Retinal pigment epithelial cell (primary cell): Measurements from ENCODE around the gene KCNQ2.

Source experiments
- DNase-seq: peaks from one replicate; pipeline ENCODE4 v3.0.0-alpha.2; 2010; ENCODE audit warnings: low read depth
- H3K4me3 ChIP-seq: 2 replicates; pipeline ENCODE4 v1.5.1; 2011; ENCODE audit warnings: mild to moderate bottlenecking, low read length, control low read depth, moderate library complexity
- TF ChIP-seq, protein P1 (sequence below): conservative IDR thresholded peaks from 2 replicates; pipeline ENCODE4 v1.5.1; 2011; ENCODE audit warnings: low read depth, low read length, control low read depth, inconsistent platforms

The KCNQ2 gene

DNA sequence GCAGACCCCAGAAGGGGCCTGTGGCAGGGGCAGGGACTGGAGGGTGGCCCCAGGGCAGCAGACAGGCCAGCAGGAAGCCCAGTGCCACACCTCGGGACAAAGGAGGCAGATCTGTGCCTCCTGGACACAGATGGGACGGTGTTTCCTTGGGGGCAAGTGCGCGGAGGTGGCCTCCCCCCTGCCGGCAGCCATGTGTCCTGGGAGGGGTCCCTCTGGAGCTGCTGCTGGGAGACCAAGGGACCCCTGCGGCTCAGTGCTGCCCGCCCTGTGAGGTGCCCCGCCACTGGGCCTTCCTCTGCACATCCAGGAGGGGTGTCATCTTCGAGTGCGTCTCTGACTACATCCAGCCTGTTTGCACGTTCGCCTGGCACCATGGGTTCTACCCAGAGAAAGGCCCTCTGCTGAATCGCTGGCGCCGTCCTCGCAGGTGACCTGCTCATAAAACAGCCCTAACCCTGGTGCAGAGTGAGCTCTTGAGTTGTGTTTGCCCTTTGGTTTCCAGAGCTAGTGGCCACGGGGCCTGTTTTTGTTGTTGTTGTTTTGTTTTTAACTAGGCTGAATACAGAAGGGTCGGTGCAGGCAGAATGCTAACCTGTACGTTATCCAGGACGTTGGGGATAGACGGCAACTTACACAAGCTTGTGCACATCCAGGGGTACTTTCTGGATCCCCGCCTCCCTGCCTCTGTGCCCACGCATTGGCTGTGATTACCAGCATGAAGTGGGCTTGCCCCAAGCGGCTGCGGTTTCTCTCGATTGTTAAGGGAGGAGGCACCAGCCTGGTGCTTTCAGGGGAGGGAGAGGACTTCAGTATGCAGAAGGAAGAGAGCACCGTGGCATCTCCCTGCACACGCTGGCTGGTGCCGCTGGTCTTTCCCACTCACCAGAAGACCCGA lies 1.3 kb upstream of the KCNQ2 start:
- TF ChIP-seq, protein P1, sequence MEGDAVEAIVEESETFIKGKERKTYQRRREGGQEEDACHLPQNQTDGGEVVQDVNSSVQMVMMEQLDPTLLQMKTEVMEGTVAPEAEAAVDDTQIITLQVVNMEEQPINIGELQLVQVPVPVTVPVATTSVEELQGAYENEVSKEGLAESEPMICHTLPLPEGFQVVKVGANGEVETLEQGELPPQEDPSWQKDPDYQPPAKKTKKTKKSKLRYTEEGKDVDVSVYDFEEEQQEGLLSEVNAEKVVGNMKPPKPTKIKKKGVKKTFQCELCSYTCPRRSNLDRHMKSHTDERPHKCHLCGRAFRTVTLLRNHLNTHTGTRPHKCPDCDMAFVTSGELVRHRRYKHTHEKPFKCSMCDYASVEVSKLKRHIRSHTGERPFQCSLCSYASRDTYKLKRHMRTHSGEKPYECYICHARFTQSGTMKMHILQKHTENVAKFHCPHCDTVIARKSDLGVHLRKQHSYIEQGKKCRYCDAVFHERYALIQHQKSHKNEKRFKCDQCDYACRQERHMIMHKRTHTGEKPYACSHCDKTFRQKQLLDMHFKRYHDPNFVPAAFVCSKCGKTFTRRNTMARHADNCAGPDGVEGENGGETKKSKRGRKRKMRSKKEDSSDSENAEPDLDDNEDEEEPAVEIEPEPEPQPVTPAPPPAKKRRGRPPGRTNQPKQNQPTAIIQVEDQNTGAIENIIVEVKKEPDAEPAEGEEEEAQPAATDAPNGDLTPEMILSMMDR: no peak
- no peak for DNase-seq
- H3K4me3 ChIP-seq: no peak overlapping the region

- no peak for DNase-seq
- TF ChIP-seq, protein P1: no peak
- no peak overlapping the region for H3K4me3 ChIP-seq
Measured at GRCh38 chr20:63472862-63473390, 471 bp upstream of the KCNQ2 start.

DNA sequence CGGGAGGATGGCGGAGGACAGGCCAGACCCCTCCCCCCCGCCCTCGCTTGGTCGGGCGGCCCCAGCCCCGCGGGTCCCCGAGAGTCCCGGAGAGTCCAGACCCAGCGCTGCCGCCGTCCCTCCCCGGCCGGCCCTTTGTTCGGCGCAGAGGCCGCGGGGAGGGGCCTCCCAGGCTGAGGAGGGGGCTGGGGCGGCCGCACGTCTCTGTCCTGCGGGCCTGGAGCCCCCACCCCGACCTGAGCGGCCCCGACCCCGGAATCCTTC lies 806 bp downstream of the KCNQ2 start:
- no peak overlapping the region for H3K4me3 ChIP-seq

DNA sequence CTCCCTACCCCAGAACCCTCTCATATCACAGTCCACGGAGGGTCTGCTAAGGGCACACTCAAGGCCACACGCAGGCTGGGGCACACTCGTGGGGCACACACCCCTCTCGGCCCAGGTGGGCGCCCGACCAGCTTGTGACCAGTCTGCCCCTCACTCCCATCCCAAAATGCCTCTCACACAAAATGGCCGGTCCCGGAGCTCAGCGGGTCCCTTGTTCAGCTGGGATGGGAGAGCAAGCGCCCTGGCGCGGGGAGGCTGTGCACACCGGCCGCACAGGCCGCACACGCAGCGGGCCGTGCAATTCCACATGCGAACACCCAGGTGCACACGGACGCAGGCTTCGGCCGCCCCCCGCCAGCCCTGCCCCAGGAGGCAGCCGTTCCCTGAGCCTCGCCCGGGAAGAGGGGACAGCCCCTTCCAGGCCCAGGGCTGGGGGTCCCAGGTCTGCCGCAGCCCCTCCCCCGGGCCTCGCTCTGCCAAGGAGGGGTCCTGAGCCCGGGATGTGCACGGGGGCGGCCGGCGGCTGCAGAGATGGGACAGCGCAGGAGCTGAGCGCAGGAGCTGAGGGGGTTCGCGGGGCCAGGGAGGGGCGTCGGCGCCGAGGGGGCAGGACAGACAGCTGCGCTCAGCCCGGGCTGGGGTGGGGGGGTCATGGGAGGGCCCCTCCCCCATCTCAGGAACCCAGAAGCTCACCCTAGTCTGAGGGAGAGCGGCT lies 1.3 kb downstream of the KCNQ2 start:
- TF ChIP-seq, protein P1: no peak
- H3K4me3 ChIP-seq: no peak overlapping the region
- no peak for DNase-seq

More for the DNA sequence above, 806 bp downstream of the KCNQ2 start:
- TF ChIP-seq, protein P1: no peak
- DNase-seq: no peak

- DNase-seq: no peak
- TF ChIP-seq, protein P1: no peak
Measured at GRCh38 chr20:63470410-63470809, 2.0 kb downstream of the KCNQ2 start.

GRCh38 chr20:63469713-63470101 lies 2.7 kb downstream of the KCNQ2 start:
- no peak for DNase-seq
- TF ChIP-seq, protein P1: no peak
- H3K4me3 ChIP-seq: no peak overlapping the region

More at GRCh38 chr20:63470410-63470809, 2.0 kb downstream of the KCNQ2 start:
- H3K4me3 ChIP-seq: no peak overlapping the region
